Testis (tissue), 2 donors: ENCODE measurements around the gene LOXL3.

ENCODE experiments used
- CTCF ChIP-seq, 3 experiments: fragments of 450-650 bp in 2 of 3; fragments of 200-600 bp in 1 of 3; sonication (generic) in 1 of 3; IDR thresholded peaks; one replicate each; pipeline ENCODE4 v1.5.1; 2016 to 2019; ENCODE audit warnings: antibody characterized with exemption in 3 of 3, mild to moderate bottlenecking in 2 of 3, moderate library complexity in 1 of 3
- POLR2A ChIP-seq: fragments of 450-650 bp; IDR thresholded peaks from one replicate; pipeline ENCODE4 v1.6.1; 2017; ENCODE audit warnings: antibody characterized with exemption, mild to moderate bottlenecking, moderate library complexity

- no peak for TF ChIP-seq CTCF (IDR thresholded peaks at IDR 0.05)
- TF ChIP-seq POLR2A: no peak
These were observed 45.9 kb upstream of the LOXL3 start for GRCh38 chr2:74599676-74600075.
